CD14-positive monocyte (primary cell): ENCODE measurements around the gene METTL17. TPM values are rescaled to one million over a fixed set of nuclear protein-coding genes. Genes with fewer than 3 reads are reported as not detected.

ENCODE experiments used
- DNase-seq, 3 donors: peaks; one replicate each; pipeline ENCODE4 v3.0.0-alpha.2; 2011 to 2022
- H2AFZ ChIP-seq: 2 replicates; pipeline ENCODE4 v1.6.0; 2012; ENCODE audit warnings: mild to moderate bottlenecking, low read depth, low read length, inconsistent platforms; ENCODE audit not compliant: insufficient read depth, poor library complexity, severe bottlenecking
- H3K27ac ChIP-seq, 2 donors: 1 replicate in 1 of 2; 2 replicates in 1 of 2; pipeline ENCODE4 v1.5.1; 2012 to 2013; ENCODE audit warnings: low read length in 2 of 2, control low read depth in 1 of 2, inconsistent platforms in 1 of 2, low read depth in 1 of 2, mild to moderate bottlenecking in 1 of 2
- H3K27me3 ChIP-seq, 2 donors: one replicate each; pipeline versions ENCODE4 v1.6.0 to v1.6.1; 2011 to 2013; ENCODE audit warnings: low read length in 2 of 2; ENCODE audit not compliant: control insufficient read depth in 2 of 2, insufficient read depth in 2 of 2
- H3K36me3 ChIP-seq, 2 donors: replicated peaks in 1 of 2; 1 replicate in 1 of 2; 2 replicates in 1 of 2; pipeline versions ENCODE4 v1.5.1 to v1.6.1; 2012 to 2013; ENCODE audit warnings: low read length in 2 of 2, control low read depth in 1 of 2, inconsistent platforms in 1 of 2, mild to moderate bottlenecking in 1 of 2; ENCODE audit not compliant: insufficient read depth in 2 of 2, control insufficient read depth in 1 of 2
- H3K4me1 ChIP-seq, 2 donors: 1 replicate in 1 of 2; 2 replicates in 1 of 2; pipeline versions ENCODE4 v1.5.1 to v1.6.1; 2012 to 2013; ENCODE audit warnings: low read length in 2 of 2, control low read depth in 1 of 2, inconsistent platforms in 1 of 2, mild to moderate bottlenecking in 1 of 2, moderate library complexity in 1 of 2; ENCODE audit not compliant: insufficient read depth in 2 of 2, control insufficient read depth in 1 of 2
- H3K4me2 ChIP-seq: replicated peaks from 2 replicates; pipeline ENCODE3; 2012; ENCODE audit warnings: low read length, moderate library complexity, mild to moderate bottlenecking; ENCODE audit not compliant: poor library complexity, severe bottlenecking; ENCODE audit errors: extremely low read depth
- H3K4me3 ChIP-seq, 3 experiments: fragments of 200-600 bp in 1 of 3; sonication (generic) in 1 of 3; replicated peaks in 1 of 3; 1 replicate in 2 of 3; 2 replicates in 1 of 3; pipeline ENCODE4 v1.5.1; 2011 to 2013; ENCODE audit warnings: low read length in 3 of 3, mild to moderate bottlenecking in 3 of 3, control low read depth in 2 of 3, low read depth in 2 of 3, inconsistent platforms in 1 of 3, moderate library complexity in 1 of 3
- H3K79me2 ChIP-seq: 2 replicates; pipeline ENCODE4 v1.6.0; 2012; ENCODE audit warnings: mild to moderate bottlenecking, control low read depth, inconsistent platforms, low read length, moderate library complexity; ENCODE audit not compliant: insufficient read depth
- H3K9ac ChIP-seq: 2 replicates; pipeline ENCODE4 v1.6.0; 2017; ENCODE audit warnings: low read length, mild to moderate bottlenecking; ENCODE audit not compliant: insufficient read depth, poor library complexity, severe bottlenecking
- H3K9me3 ChIP-seq, 2 donors: replicated peaks in 1 of 2; 1 replicate in 1 of 2; 2 replicates in 1 of 2; pipeline versions ENCODE4 v1.5.1 to v1.6.1; 2012 to 2013; ENCODE audit warnings: low read length in 2 of 2, control low read depth in 1 of 2; ENCODE audit not compliant: control insufficient read depth in 1 of 2, insufficient read depth in 1 of 2
- H4K20me1 ChIP-seq: 2 replicates; pipeline ENCODE4 v1.6.0; 2012; ENCODE audit warnings: mild to moderate bottlenecking, low read length, control low read depth, moderate library complexity; ENCODE audit not compliant: insufficient read depth
- H3K27ac Mint-ChIP-seq, 7 donors: one replicate each; pipeline ENCODE4 v1.8.0; 2020; ENCODE audit warnings: mild to moderate bottlenecking in 7 of 7, mixed read lengths in 7 of 7, moderate library complexity in 6 of 7, inconsistent platforms in 2 of 7
- H3K27me3 Mint-ChIP-seq, 3 donors: one replicate each; pipeline ENCODE4 v1.8.0; 2021 to 2022; ENCODE audit warnings: low read depth in 3 of 3, mild to moderate bottlenecking in 3 of 3, mixed read lengths in 3 of 3, moderate library complexity in 3 of 3, inconsistent platforms in 1 of 3
- H3K36me3 Mint-ChIP-seq, 2 donors: one replicate each; pipeline ENCODE4 v1.8.0; 2020; ENCODE audit warnings: mixed read lengths in 2 of 2, inconsistent platforms in 1 of 2, mild to moderate bottlenecking in 1 of 2
- H3K4me1 Mint-ChIP-seq: one replicate; pipeline ENCODE4 v1.8.0; 2020; ENCODE audit warnings: mild to moderate bottlenecking, mixed read lengths
- H3K4me3 Mint-ChIP-seq, 2 donors: one replicate each; pipeline ENCODE4 v1.8.0; 2020; ENCODE audit warnings: mild to moderate bottlenecking in 2 of 2, mixed read lengths in 2 of 2, moderate library complexity in 1 of 2
- H3K9me3 Mint-ChIP-seq, 7 donors: one replicate each; pipeline ENCODE4 v1.8.0; 2020 to 2022; ENCODE audit warnings: mixed read lengths in 7 of 7, mild to moderate bottlenecking in 6 of 7, moderate library complexity in 6 of 7, inconsistent platforms in 2 of 7
- CTCF ChIP-seq: fragments of 200-600 bp; IDR thresholded peaks from one replicate; pipeline ENCODE4 v1.8.0; 2022; ENCODE audit warnings: antibody characterized with exemption, mild to moderate bottlenecking
- WGBS: methylation state at CpG from one replicate; pipeline ENCODE4 v1.1.5; 2013; ENCODE audit warnings: missing lambda C conversion rate; ENCODE audit not compliant: insufficient coverage; 5-methylcytosine and 5-hydroxymethylcytosine counted together
- intact Hi-C, 2 donors: fragments of 100-400 bp; cut with micrococcal nuclease; formaldehyde crosslinking; loops; one replicate each; pipeline versions ENCODE4 v1.15.0 to v1.15.1; 2023
- polyA plus RNA-seq, 3 donors: library from polyadenylated mRNA; depleted of rRNA in 1 of 3; unstranded in 2 of 3; stranded (reverse) in 1 of 3; fragments of 300-500 nt in 2 of 3; fragments of >200 nt in 1 of 3; fragmentation: Illumina TruSeq in 2 of 3; gene quantifications; 1 replicate in 2 of 3; 2 replicates in 1 of 3; pipeline ENCODE4 v1.2.3, GENCODE V29; 2012 to 2021

Gene METTL17
- polyA plus RNA-seq, 3 donors = 20.1 to 137 (median 21.1) TPM

DNA sequence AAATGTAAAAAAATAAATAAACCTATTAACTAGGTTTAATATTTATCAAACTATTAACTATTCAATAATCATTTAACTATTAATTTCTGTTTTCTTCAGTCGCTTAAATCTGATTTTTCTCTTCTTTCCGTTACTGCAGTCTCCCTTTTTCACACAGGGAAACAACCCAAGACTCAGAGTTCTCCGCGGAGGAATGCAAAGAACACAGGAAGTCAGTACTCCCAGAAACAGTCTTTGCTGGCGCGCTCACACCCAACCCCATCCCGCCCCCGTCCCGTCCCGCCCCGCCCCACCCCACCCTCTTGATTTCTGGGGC, 351 bp upstream of the METTL17 start:
- intact Hi-C loops = no loop called here
- H3K27ac Mint-ChIP-seq = peak overlapping the region; percentile 70 to 92 (median 90)

DNA sequence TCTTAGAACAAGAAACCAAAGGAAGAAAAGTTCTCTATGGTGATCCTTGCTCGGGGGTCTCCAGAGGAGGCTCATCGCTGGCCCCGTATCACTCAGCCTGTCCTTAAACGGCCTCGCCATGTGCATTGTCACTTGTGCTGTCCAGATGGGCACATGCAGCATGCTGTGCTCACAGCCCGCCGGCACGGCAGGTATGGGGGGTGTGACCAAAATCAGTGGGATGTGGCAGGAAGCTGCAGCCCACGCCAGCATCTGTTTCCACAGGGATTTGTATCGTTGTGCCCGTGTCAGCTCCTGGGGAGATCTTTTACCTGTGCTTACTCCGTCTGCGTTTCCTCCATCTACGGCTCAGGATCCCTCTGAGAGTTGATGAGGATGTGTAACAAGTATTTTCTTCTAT, 6.7 kb downstream of the METTL17 start:
- Mint-ChIP-seq H3K4me3 (no peak overlapping the region), H3K9me3 (peaks cover 0 to 1% (median 0%) of the 10 kb centered on the region in 7 donors), H3K27ac (no peak overlapping the region), H3K4me1 (peaks cover 3% of the 10 kb centered on the region), H3K27me3 (peaks cover 0 to 3% (median 0%) of the 10 kb centered on the region in 3 donors), H3K36me3 (peaks cover 52 to 62% of the 10 kb centered on the region in 2 donors)
- Histone ChIP-seq H3K27ac (no peak overlapping the region), H3K9ac (no peak overlapping the region), H3K27me3 (no peaks in the 10 kb centered on the region), H2AFZ (no peak overlapping the region), H3K4me3 (no peak overlapping the region), H3K79me2 (peaks cover 8% of the 10 kb centered on the region), H3K4me2 (no peak overlapping the region), H3K9me3 (no peaks in the 10 kb centered on the region), H3K36me3 (peaks cover 53 to 61% of the 10 kb centered on the region in 2 donors), H4K20me1 (no peaks in the 10 kb centered on the region), H3K4me1 (no peaks in the 10 kb centered on the region)
- DNase-seq = no peak
- TF ChIP-seq CTCF = no peak
- intact Hi-C loops = no loop called here
- WGBS = 95% methylated on average over 13 of the region's 14 CpGs

More for the DNA sequence above, 351 bp upstream of the METTL17 start:
- H3K9me3 Mint-ChIP-seq = no peaks in the 10 kb centered on the region
- peaks cover 24 to 30% of the 10 kb centered on the region in 2 donors for H3K36me3 Mint-ChIP-seq
- no peak for TF ChIP-seq CTCF
- H3K36me3 ChIP-seq = peaks cover 24 to 32% of the 10 kb centered on the region in 2 donors
- peaks cover 57% of the 10 kb centered on the region for H3K4me1 Mint-ChIP-seq
- H3K4me3 ChIP-seq = peak overlapping the region; percentile 72 to 97 (median 72)
- H4K20me1 ChIP-seq = peaks cover 4% of the 10 kb centered on the region
- no peaks in the 10 kb centered on the region for H3K27me3 ChIP-seq
- peak overlapping the region; percentile 95 for H3K4me2 ChIP-seq
- H2AFZ ChIP-seq = peak overlapping the region; percentile 41
- WGBS = 0% methylated on average over 1 of the region's 11 CpGs
- DNase-seq = no peak
- H3K27me3 Mint-ChIP-seq = peaks cover 0 to 2% (median 2%) of the 10 kb centered on the region in 3 donors
- no peaks in the 10 kb centered on the region for H3K9me3 ChIP-seq
- H3K9ac ChIP-seq = peak overlapping the region; percentile 68
- H3K79me2 ChIP-seq = peaks cover 23% of the 10 kb centered on the region
- peak overlapping the region; percentile 92 to 93 for H3K4me3 Mint-ChIP-seq
- H3K27ac ChIP-seq = peak overlapping the region; percentile 64 to 72
- H3K4me1 ChIP-seq = peaks cover 50 to 63% of the 10 kb centered on the region in 2 donors
